Right lobe of liver (tissue), 6 donors: Measurements from ENCODE around the gene KCNK13. TPM values are rescaled to one million over a fixed set of nuclear protein-coding genes. Genes with fewer than 3 reads are reported as not detected.
A peak's percentile ranks its signal among the peaks of the same experiment; 100 is the strongest.

Source experiments
- ATAC-seq, 4 donors: fragments of 200-7000 bp; cut with Tn5 transposase; one replicate each; pipeline ENCODE4 v1.9.1; 2020; ENCODE audit warnings: mild to moderate bottlenecking in 4 of 4, moderate library complexity in 4 of 4
- DNase-seq, 3 donors: peaks; one replicate each; pipeline ENCODE4 v3.0.0-alpha.2; 2020
- H3K27ac ChIP-seq, 3 donors: fragments of 200-600 bp; one replicate each; pipeline ENCODE4 v1.8.0; 2022
- H3K27me3 ChIP-seq, 2 donors: fragments of 200-600 bp; one replicate each; pipeline ENCODE4 v1.8.0; 2022
- H3K36me3 ChIP-seq, 4 donors: fragments of 200-600 bp; sonication (generic) in 1 of 4; one replicate each; pipeline versions ENCODE4 v1.5.1 to v1.8.0; 2017 to 2022; ENCODE audit warnings: control low read depth in 1 of 4
- H3K4me1 ChIP-seq, 4 donors: fragments of 200-600 bp; sonication (generic) in 1 of 4; one replicate each; pipeline versions ENCODE4 v1.5.1 to v1.8.0; 2017 to 2022; ENCODE audit warnings: control low read depth in 1 of 4
- H3K4me3 ChIP-seq, 3 donors: fragments of 200-600 bp; one replicate each; pipeline ENCODE4 v1.8.0; 2022
- H3K9me3 ChIP-seq, 4 donors: fragments of 200-600 bp; sonication (generic) in 1 of 4; one replicate each; pipeline versions ENCODE4 v1.5.1 to v1.8.0; 2017 to 2022; ENCODE audit warnings: control low read depth in 1 of 4
- POLR2A ChIP-seq: fragments of 450-650 bp; IDR thresholded peaks from one replicate; pipeline ENCODE4 v1.6.1; 2017; ENCODE audit warnings: antibody characterized with exemption, mild to moderate bottlenecking
- WGBS: methylation state at CpG from one replicate; pipeline ENCODE4 v1.1.6; 2018; ENCODE audit warnings: low coverage, low lambda C conversion rate; ENCODE audit not compliant: insufficient coverage; ENCODE audit errors: missing lambda C conversion rate; 5-methylcytosine and 5-hydroxymethylcytosine counted together
- intact Hi-C, 2 donors: fragments of 100-400 bp; cut with DNase I; formaldehyde crosslinking; loops; one replicate each; pipeline versions ENCODE4 v1.11.2 to v1.14.1; 2022
- total RNA-seq, 6 experiments: library from RNA; depleted of rRNA in 2 of 6; stranded (reverse); fragments of >200 nt in 2 of 6; fragmentation: NEBNext Ultra II Directional in 3 of 6; extraction: Animal tissue kit (Norgen Biotek cat#: 25700) in 3 of 6; gene quantifications; one replicate each; pipeline versions ENCODE4 v1.1.0 to v1.2.4, GENCODE V29; 2016 to 2023
- TF ChIP-seq, protein P1 (sequence below), 4 donors: fragments of 200-600 bp in 3 of 4; fragments of 450-650 bp in 1 of 4; IDR thresholded peaks; one replicate each; pipeline versions ENCODE4 v1.5.1 to v1.8.0; 2016 to 2022; ENCODE audit warnings: antibody characterized with exemption in 4 of 4, mild to moderate bottlenecking in 2 of 4
- donor health status: DM: no; HTN: yes; CAD: no.
- donor health status: DM: no; HTN: no; CAD: no.
- donor health status: DM: no; HTN: no; CAD: no.
- donor health status: DM: no; HTN: yes; CAD: no.
- donor health status: DM: no; HTN: yes; CAD: no.

KCNK13 gene
- total RNA-seq, 6 experiments from 2014 or later: 0.30 to 1.2 (median 0.36) TPM

DNA sequence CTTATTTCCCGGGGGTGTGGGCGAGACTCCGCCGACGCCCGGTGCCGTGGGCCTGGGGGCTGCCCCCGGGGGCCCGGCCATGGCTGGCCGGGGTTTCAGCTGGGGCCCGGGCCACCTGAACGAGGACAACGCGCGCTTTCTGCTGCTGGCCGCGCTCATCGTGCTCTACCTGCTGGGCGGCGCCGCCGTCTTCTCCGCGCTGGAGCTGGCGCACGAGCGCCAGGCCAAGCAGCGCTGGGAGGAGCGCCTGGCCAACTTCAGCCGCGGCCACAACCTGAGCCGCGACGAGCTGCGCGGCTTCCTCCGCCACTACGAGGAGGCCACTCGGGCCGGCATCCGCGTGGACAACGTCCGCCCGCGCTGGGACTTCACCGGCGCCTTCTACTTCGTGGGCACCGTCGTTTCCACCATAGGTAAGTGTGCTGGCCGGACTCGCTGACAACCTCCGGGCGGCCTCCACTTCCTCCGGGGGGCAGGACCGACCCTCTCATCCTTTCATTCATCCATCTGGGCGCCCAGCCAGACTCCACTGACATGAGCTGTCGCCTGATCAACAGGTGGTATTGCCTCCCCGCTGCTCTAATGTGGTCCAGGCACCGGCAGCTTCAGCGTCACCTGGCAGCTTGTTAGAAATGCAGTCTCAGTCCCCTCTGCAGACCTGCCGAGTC is 467 bp downstream of the KCNK13 start:
- H3K27ac ChIP-seq: no peak overlapping the region
- ATAC-seq: peak; percentile 48 to 66 (median 58)
- WGBS: 11% methylated on average over 8 of the region's 63 CpGs

DNA sequence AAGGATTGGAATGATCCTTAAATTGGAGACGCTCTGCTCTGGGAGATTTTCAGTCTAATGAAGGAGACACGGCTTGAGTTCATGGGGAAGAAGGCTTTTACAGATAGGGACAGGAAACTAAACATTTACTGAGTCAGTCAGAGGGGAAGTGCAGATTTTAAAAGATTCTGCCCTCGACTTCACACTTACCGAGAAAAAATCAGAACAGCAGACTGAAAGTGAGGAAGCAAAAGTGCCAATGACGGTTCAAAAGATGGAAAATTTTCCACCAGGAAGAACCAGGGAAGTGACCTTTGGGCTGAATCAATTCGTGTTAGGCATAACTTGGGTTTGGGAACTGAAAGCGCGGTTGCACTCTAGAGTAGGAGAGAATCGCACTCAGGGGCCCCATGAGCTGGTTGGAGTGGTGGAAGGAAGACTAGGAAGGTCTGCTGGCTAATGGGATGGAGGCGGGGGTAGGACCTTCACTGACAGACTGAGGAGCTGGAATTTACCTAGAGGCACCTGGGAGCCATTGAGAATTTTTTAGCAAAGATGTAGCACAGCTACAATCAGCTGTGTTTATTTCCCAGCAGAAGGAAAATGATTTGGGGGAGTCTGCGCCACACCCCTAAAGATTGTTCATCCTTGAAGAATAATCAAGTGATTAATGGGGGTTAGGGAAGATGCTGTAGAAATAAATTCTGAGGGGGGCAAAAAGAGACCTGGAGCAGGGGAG is 1.2 kb downstream of the KCNK13 start:
- DNase-seq (no peak), ATAC-seq (peak in 3 of 4 donors; percentile 5 to 40 (median 15))
- intact Hi-C loops: no loop called here
- H3K9me3 ChIP-seq: no peaks in the 10 kb centered on the region
- TF ChIP-seq, protein P1, sequence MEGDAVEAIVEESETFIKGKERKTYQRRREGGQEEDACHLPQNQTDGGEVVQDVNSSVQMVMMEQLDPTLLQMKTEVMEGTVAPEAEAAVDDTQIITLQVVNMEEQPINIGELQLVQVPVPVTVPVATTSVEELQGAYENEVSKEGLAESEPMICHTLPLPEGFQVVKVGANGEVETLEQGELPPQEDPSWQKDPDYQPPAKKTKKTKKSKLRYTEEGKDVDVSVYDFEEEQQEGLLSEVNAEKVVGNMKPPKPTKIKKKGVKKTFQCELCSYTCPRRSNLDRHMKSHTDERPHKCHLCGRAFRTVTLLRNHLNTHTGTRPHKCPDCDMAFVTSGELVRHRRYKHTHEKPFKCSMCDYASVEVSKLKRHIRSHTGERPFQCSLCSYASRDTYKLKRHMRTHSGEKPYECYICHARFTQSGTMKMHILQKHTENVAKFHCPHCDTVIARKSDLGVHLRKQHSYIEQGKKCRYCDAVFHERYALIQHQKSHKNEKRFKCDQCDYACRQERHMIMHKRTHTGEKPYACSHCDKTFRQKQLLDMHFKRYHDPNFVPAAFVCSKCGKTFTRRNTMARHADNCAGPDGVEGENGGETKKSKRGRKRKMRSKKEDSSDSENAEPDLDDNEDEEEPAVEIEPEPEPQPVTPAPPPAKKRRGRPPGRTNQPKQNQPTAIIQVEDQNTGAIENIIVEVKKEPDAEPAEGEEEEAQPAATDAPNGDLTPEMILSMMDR (IDR thresholded peaks at IDR 0.05): no peak
- no peak for TF ChIP-seq POLR2A
- 17% methylated on average over 11 of the region's 11 CpGs for WGBS
- peaks cover 0 to 26% (median 0%) of the 10 kb centered on the region in 4 donors for H3K4me1 ChIP-seq
- peak overlapping the region in 1 of 3 donors; percentile 3 for H3K4me3 ChIP-seq
- H3K27me3 ChIP-seq: peaks cover 0 to 12% of the 10 kb centered on the region in 2 donors
- H3K27ac ChIP-seq: no peak overlapping the region
- no peaks in the 10 kb centered on the region for H3K36me3 ChIP-seq

More for the DNA sequence above, 467 bp downstream of the KCNK13 start:
- peak in 1 of 3 donors; percentile 40 for DNase-seq
- no peaks in the 10 kb centered on the region for H3K36me3 ChIP-seq
- no peaks in the 10 kb centered on the region for H3K9me3 ChIP-seq
- H3K4me3 ChIP-seq: peak overlapping the region; percentile 37 to 49 (median 39)
- H3K27me3 ChIP-seq: peaks cover 0 to 12% of the 10 kb centered on the region in 2 donors
- intact Hi-C loops: no loop called here
- H3K4me1 ChIP-seq: peaks cover 0 to 26% (median 0%) of the 10 kb centered on the region in 4 donors
- no peak for TF ChIP-seq POLR2A
- TF ChIP-seq, protein P1 (IDR thresholded peaks at IDR 0.05): no peak

DNA sequence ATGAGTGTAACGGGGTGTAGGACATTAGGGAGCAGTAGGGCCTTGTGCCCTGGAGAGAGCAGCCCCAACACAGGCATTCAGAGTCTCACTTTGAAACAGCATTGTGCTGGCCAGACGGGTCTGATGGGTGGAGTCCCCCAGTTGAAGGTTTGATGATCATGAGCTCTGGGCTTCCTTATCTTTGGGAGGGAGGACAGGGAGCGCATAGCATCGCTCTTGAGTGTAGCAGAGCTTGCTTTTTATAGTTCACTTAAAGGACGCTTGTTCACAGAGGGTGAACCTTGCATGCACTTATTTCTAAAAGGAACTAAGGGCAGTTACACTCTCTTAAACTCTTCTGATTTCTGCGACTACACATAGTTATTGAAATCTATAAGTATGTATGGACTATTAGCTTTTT is 10.6 kb downstream of the KCNK13 start:
- H3K27me3 ChIP-seq: no peaks in the 10 kb centered on the region
- 60% methylated on average over 4 of the region's 6 CpGs for WGBS
- ATAC-seq: no peak

DNA sequence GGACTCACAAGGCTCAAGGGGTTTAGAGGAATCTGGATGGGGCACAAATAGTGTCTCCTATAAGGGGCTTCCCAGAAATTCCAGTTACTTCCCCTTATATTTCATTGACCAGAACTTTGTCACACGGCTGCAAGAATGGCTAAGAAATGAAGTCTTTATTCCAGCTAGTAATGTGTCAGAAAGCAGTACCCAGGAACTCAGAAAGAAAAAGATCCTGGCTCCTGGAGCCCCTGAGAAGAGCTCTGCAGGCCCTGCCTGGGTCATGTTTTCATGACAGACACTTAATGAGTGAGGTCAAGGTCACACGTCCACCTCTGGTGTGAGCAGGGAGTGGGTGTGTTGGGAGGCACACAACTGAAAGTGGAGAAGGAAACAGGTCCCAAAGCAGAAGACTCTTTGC is 17.8 kb downstream of the KCNK13 start:
- intact Hi-C loops: no loop called here
- WGBS: 58% methylated on average over 2 of the region's 2 CpGs
- Histone ChIP-seq H3K4me1 (no peaks in the 10 kb centered on the region), H3K36me3 (no peaks in the 10 kb centered on the region), H3K27me3 (no peaks in the 10 kb centered on the region), H3K4me3 (no peak overlapping the region), H3K9me3 (no peaks in the 10 kb centered on the region), H3K27ac (no peak overlapping the region)
- DNase-seq (no peak), ATAC-seq (no peak)
- TF ChIP-seq POLR2A: no peak
- TF ChIP-seq, protein P1 (IDR thresholded peaks at IDR 0.05): no peak

More for the DNA sequence above, 10.6 kb downstream of the KCNK13 start:
- Histone ChIP-seq H3K27ac (no peak overlapping the region), H3K4me1 (no peaks in the 10 kb centered on the region), H3K4me3 (no peak overlapping the region), H3K9me3 (no peaks in the 10 kb centered on the region), H3K36me3 (no peaks in the 10 kb centered on the region)
- DNase-seq: no peak
- intact Hi-C loops: no loop called here
- TF ChIP-seq POLR2A: no peak
- TF ChIP-seq, protein P1 (IDR thresholded peaks at IDR 0.05): no peak
